Measurements from ENCODE around the gene FGF5.
"Not testable (repeated sequence)": the region's sequence is repeated elsewhere in the genome, so short reads cannot be mapped to it uniquely, and the experiment has no call there.

Gene FGF5

GRCh38 chr4:80301884-80302283, 35.4 kb downstream of the FGF5 start:
- DNase-seq, result no peak

GRCh38 chr4:80302616-80303223, 36.3 kb downstream of the FGF5 start:
- no peak for DNase-seq

DNA sequence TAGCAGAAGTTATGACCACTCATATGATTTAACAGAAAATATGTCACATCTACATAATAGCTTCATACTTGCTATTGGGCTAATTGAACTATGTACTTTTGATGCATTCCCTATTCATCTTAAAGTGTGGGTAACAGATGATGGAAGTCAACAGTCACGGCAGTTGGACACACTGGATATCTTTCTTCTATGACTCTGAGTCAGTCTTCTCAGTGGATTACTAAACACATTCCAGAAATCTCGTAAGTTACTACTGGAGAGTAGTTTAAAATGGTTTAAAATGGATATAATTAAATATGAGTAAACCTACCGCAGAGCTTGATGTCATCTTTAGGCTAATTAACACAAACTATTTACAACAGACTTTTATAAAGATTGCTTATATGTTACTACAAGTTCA, 39.0 kb downstream of the FGF5 start:
- DNase-seq, result no peak

DNA sequence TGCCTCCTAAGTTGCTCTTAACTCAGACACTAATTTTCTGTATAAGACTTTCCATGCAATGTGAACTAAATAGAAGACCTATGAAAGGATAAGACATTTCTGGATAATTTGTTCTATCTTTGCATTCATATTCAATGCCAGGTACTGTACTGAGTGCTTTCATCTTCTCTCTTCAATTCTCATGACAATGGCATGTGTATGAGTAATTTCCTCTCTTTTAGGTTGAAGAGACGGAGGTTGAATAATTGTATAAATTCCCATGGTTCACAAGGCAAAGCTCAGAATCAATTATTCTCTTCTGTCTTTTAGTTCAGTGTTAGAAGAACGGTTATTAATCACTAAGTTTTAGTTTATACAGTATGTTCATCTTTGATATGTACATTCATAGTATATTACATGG, 39.8 kb downstream of the FGF5 start:
- DNase-seq, result no peak

DNA sequence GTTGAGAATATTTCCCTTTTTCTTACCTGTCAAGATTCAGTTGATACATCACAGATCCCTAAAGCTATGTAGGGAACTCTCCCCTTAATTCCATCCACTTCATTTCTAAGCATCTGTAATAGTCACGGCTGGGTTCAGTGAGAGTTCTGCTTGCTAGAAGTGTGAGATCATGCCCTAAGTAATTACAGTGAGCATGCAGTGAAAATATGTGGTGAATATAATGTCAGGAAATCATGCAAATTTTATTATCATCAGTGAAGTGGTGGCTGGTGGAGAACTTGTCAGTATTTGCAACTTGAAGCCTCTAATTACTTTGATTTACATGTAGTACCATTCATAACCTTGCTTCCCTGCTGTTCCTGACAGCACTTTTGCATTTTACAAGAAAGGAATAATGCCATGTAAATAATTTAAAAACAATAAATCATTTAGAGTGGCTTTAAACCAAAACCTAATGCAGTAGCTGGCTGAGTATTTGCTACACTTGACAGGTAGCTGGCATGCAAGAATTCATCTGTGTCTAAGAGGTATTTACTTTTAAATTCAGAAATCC, 40.8 kb downstream of the FGF5 start:
- no peak for DNase-seq

- peak; percentile 14 for DNase-seq
These were observed 41.5 kb downstream of the FGF5 start for GRCh38 chr4:80307774-80308465.

GRCh38 chr4:80308466-80308822, 42.0 kb downstream of the FGF5 start:
- no peak for DNase-seq

GRCh38 chr4:80309294-80310004, 43.0 kb downstream of the FGF5 start:
- DNase-seq, result no peak

- no peak for DNase-seq
These were observed 44.7 kb downstream of the FGF5 start for GRCh38 chr4:80311130-80311529.

- no peak for DNase-seq
These were observed 45.7 kb downstream of the FGF5 start for GRCh38 chr4:80312124-80312523.

GRCh38 chr4:80313627-80314026, 47.2 kb downstream of the FGF5 start:
- DNase-seq, result no peak

GRCh38 chr4:80315848-80316247, 49.4 kb downstream of the FGF5 start:
- not testable (repeated sequence) for DNase-seq

- DNase-seq, result no peak
These were observed 54.9 kb downstream of the FGF5 start for GRCh38 chr4:80321341-80321740.

DNA sequence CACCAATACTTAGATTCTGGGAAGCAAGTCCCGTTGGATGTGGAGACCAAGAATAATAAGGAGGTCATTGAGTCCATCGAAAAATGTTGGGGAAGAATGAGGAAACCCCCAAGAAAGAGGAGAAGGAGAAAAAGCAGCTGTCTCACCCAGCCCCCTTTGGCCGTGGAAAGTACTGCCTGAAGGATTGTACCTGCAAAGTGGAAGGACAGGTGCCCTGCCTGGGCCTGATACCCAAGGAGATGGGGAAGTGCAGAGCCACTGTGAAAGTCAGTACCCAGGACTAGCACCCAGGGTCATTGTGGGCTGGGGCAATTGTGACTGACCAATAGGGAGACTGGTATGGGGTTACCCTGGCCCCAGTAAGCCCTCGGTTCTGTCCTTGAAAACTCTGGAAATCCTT, 55.3 kb downstream of the FGF5 start:
- no peak for DNase-seq

- no peak for DNase-seq
These were observed 56.3 kb downstream of the FGF5 start for GRCh38 chr4:80322716-80323115.

DNA sequence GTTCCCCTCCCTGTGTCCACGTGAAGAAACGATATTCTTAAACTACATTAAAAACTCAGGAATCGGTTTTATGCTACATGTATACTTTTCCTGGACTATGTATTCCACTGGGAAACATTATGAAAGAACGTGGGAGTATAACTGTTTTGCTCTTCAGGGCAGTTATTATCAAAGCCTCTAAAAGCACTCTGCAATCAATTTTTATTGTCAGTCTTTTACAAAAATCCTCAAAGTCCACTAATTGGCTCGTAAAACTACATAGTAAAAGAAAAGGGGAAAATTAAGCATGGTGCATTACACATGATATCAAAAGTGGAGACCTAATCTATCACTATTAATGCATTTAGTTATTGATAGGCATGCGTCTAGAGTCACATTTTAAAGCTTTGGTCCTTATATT, 57.7 kb downstream of the FGF5 start:
- no peak for DNase-seq

DNA sequence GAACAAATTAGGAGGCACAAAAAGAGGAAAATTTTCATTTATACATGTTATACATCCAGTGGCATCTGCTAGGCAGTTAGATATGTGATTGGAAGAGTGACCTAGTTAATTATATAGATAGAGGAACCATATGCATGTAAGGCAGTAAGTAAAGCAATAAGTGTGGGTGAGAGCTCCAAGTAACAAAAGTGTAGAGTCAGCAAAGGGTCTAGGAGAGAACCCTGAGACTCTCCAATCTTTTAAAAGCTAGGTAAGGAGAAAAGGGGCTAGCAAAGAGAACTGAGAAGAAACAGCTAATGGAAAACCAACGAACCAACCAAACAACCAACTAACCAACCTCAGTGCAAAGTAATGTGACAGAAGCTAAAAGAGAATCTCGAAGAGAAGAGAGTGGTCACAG, 65.2 kb downstream of the FGF5 start:
- DNase-seq, result no peak

- no peak for DNase-seq
These were observed 66.7 kb downstream of the FGF5 start for GRCh38 chr4:80333121-80333520.

- DNase-seq, result no peak
These were observed 68.1 kb downstream of the FGF5 start for GRCh38 chr4:80334568-80334967.

GRCh38 chr4:80335226-80335553, 68.7 kb downstream of the FGF5 start:
- no peak for DNase-seq

- DNase-seq, result peak; percentile 32
These were observed 69.3 kb downstream of the FGF5 start, which contains the start of gene CFAP299 for GRCh38 chr4:80335554-80336358. Gene CFAP299 (plus strand): TSS chr4:80335730.

DNA sequence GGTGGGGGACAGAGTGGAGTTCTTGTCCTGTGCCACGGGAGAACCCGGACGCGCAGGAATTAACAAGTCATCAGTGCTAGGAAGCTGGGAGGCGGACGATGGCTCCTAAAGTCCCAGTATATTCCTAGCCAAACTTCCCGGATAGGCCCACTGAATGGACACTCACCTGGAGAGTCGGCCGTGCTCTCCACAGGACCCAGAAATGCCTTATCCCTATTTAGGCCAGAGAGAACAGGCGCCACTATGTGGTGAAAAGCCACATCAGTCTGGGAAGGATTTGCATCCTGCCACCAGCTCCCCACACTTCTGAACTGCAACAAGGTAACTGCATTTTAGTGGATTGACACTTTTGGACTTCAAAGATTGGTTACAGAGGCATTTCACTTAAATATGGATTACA, 70.1 kb downstream of the FGF5 start:
- no peak for DNase-seq

DNA sequence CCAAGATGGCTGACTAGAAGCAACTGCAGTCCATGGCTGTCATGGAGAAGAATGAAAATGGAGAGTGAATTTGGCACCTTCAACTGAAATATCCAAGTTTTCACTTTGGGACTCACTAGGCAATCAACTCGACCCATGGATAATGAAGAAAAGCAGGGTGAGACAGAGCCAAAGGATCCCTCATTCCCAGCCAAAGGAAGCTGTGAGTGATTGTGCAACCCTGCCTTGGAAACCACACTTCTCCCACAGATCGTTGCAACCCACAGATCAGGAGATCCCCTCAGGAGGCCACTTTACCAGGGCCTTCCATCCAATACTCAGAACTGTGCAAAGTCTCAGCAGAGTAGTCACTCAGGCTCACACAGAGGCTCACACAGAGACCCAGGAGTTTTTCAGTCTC, 73.6 kb downstream of the FGF5 start:
- no peak for DNase-seq

All from NCI-H524 treated with DMSO at 0.1 percent for 48 hours (cell line).